ENCODE data around the gene OTUD7B.
"Not testable (repeated sequence)": the region's sequence is repeated elsewhere in the genome, so short reads cannot be mapped to it uniquely, and the experiment has no call there.

Gene OTUD7B

DNA sequence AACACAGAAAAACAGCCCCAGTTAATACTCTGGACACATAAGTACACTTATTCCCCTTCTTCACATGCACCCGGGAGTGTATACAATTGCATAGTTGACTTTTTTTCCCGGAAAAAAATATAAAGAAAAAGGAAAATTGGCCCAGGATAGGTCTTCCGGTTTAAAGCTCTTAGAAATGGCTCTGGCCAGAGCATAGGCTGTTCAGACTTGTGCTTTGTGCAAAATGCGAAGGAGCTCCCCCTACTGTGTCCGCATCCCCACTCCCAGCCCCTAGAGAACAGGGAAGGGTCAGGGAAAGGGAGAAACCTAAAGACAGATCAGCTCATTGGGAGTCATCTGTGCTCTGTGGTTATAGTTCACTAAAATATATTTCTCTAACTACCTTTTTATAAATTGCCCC, 68.3 kb downstream of the OTUD7B start:
- FAIRE-seq, result no peak

- no peak for FAIRE-seq
Measured at GRCh38 chr1:149940427-149940826, 70.1 kb downstream of the OTUD7B start.

- not testable (repeated sequence) for FAIRE-seq
Measured at GRCh38 chr1:149938668-149939003, 71.9 kb downstream of the OTUD7B start.

DNA sequence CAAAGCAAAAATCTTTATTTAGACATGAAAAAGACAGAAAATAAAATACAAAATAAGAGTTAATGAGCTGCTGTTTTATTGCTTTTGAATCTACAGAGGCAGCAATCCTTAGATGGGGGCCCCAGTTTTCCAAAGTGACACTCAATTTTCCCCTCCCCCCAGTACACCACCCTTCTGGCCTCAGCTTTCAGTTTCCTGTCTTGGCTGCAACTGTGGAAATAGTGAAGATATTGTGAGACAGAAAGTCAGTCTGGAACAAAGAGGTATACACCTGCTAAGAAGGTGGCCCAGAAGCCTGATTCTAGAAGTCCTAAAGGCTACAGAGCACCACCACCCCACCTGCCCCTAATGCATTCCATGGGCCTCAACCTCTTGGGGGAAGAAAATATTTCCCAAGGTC, 72.8 kb downstream of the OTUD7B start:
- no peak for FAIRE-seq

DNA sequence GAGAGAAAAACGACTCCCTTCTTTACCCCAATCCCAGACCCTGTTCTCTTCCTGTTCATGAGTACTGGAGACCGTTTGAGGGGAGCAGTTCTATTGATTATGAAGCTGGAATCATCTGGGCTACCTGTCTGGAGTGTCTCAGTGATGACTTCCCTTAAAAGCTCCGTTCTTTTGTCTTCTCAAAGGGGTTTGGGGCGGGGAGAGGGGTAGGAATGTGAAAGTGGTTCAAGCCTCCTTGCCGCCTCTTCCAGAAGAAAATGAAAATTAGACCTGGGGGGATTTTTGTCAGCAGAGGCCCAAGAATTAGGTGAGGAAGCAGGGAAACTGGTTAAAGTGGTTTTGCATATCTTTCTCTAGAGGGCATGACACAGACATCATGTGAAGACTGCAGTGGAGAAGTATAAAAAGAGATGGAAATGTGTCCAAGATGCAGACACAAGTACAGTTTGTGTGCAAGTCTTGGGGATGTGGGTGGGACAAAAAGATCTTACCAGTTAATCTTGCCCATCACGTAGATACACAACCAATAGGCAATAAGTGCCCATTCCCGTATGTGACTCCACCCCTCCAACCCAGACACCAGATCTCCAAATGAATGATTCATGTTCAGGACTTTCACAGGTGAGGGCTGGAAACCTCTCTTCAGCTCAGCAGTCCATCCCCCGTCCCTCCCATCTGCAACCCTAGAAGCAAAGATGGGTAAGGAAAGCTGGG, 73.4 kb downstream of the OTUD7B start:
- FAIRE-seq, result no peak

GRCh38 chr1:149936170-149936991, 74.1 kb downstream of the OTUD7B start, which contains the start of gene MTMR11:
TSS of gene MTMR11 (minus strand) at chr1:149936879. CDS start at chr1:149936647, 232 bp downstream.
- no peak for FAIRE-seq

GRCh38 chr1:149934356-149934755, 76.2 kb downstream of the OTUD7B start:
- FAIRE-seq, result no peak

GRCh38 chr1:149933208-149933607, 77.3 kb downstream of the OTUD7B start:
- FAIRE-seq, result no peak

DNA sequence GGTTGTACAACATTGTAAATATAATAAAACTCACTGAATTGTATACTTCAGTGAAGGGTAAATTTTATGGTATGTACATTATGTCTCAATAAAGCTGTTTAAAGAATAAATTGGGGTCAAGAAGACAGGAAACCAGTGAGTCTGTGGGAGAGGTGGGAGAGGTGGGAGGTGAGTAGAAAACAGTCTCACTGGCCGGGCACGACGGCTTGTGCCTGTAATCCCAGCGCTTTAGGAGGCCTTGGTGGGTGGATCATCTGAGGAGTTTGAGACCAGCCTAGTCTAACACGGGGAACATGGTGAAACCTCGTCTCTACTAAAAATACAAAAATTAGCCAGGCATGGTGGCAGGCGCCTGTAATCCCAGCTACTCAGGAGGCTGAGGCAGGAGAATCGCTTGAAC, 78.1 kb downstream of the OTUD7B start:
- no peak for FAIRE-seq

DNA sequence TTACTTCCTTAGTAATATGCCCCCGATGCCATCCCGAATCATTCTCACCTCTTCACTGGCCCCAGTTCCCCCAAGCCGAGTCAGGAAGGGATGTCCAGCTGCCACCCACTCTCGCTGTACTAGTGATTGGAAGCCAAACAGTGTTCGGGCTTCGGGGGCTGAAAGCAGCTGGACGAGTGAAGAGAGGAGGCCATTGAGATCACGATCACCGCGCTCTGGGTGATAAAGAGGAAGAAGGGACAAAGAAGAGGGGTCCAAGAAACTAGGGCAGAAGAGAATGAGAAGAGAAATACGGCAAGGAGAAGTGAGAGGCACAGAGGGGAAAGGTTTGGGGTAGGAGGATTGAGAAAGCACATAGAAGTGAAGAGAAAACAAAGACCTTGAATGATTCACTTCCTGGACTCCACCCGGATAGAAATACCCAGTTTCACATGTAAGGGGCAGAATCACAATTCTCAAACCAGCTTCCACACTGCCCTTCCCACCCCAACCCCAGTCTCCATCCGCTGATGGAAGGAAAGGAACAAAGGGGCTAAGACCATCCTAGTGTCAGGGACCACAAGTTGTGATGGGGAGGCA, 79.2 kb downstream of the OTUD7B start:
- no peak for FAIRE-seq

DNA sequence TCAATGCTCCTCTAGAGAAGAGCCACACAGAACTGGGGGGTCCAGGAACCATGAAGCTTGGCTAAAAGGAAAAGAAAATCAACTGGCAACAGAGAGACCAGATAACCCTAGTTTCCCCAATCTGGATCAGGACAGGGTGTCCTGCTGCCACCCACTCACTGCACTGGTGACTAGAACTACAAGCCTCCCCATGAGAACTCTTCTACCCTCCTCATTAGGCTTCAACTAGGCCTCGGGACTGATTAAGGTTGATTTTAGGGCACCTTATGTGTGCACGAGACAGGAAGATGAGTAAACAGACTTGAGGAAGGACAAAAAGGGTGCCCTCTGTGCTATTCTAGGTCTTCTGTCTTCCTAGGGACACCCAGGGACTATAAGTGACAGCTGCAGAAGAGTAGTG, 80.7 kb downstream of the OTUD7B start:
- FAIRE-seq, result no peak

GRCh38 chr1:149928401-149928724, 82.2 kb downstream of the OTUD7B start:
- no peak for FAIRE-seq

- FAIRE-seq, result no peak
Measured at GRCh38 chr1:149927563-149928400, 82.7 kb downstream of the OTUD7B start, which contains the start of gene SF3B4. TSS of gene SF3B4 (minus strand) at chr1:149927803. CDS start at chr1:149927759, 44 bp downstream.

DNA sequence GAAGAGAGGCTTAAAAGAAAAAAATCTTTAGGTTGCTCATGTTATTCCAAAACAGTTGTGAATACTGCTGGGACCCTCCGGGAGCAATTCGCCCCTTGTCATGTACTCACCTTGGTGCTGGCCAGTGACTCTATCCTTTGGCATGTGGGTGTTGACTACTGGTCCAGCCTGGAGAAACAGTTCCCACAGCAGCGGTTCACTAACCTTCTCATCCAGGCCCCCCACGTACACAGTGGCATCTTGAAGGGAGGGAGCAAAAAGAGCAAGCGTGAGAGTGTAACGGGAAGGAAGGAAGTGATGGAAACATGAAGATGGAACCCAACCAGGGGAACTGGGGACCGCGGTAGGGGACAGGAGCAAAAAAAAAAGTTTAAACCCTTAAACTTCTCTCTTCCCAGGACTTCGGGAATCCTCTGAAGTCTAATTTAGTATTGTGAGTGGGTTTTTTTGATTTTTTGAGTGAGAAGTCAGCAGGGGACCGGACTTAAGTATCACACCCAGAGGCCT, 83.4 kb downstream of the OTUD7B start:
- FAIRE-seq, result no peak

GRCh38 chr1:149926296-149926695, 84.2 kb downstream of the OTUD7B start:
- FAIRE-seq, result no peak

DNA sequence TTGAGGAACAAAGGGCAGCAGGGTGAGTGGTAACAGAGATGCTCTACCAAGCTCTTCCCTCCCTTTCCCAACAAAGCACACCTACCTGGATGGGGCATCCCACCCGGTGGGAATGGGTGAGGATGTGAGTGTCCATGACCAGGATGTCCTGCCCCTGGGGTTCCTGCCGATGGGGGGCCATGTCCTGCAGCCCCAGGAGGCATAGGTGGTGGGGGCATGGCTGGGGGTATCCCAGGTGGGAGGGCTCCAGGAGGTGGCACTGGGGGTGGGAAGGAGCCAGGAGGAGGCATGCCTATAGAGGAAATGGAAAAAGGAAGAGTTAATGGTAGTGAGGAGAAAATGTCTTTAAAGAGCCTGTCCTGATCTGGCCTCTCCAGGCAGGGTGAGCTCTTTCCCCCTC, 84.8 kb downstream of the OTUD7B start:
- FAIRE-seq, result no peak

GRCh38 chr1:149925345-149925744, 85.2 kb downstream of the OTUD7B start:
- FAIRE-seq, result no peak

DNA sequence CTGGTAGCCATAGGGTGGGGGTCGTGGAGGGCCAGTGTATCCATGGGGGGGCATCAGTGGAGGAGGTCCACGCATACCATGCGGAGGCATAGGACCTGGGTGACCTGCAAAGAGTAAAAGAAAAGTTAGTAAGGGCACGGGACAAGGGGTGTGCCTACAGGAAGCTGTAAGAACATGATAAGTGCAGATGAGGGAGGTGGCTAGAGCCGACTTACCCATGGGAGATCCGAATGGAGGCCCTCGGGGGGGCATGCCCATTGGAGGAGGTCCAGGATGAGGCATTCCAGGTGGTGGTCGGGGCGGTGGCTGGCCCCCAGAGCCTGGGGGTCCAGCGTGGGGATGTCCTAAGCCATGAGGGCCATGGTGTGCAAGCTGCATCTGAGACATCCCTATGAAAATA, 86.9 kb downstream of the OTUD7B start:
- FAIRE-seq, result no peak

- no peak for FAIRE-seq
Measured at GRCh38 chr1:149917571-149918144, 92.9 kb downstream of the OTUD7B start, which contains the start of gene SV2A. TSS of gene SV2A (minus strand) at chr1:149917844. CDS start at chr1:149913840, 4,004 bp downstream.

DNA sequence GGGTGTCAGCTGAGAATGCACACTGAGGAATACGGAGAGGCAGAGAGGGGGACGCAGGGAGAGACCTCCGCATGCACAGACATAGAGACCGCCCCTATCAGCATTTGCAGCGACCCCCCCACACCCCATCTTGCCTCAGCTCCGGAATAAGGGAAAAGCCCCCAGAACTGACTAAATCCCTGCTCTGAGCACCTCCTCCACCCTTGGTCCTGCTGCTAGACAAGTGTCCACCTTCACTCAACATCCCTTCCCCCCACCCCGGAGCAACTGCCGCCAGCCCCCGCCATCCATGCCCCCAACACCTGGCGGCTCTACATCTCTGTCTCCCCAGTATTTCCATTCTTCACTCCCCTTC, 93.7 kb downstream of the OTUD7B start:
- no peak for FAIRE-seq

DNA sequence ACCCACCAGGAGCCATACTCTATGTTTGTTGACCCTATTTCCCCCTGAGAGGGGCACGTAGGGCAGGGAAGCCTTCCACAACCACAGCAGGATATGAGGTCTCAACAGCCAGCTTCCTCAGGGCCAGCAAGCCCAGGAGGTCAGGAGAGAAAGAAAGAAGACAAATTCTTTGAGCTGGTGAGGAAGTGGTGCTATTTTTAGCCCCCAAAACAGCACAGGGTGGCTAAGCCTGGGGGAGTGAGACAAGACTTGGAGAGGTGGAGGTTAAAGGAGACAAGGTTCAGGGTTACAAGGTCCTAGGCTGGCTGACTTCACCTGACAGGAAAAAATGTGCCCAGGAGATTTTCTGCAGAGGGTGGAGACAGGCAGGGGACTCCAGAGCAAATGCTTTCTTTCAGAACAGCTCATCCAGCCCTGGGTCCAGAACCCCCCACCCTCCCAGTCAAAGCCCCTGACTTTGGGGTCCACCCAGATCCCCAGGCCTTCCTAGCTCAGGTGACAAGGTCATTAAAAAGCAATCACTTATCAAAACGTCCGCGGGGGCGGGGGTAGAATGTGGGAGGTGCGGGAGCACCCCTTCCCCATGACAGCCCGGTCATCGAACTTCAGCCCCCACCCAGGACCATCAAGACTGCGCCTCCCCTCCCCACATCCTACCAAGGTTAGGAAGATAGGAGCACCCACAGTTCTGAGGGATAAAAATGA, 94.2 kb downstream of the OTUD7B start:
- no peak for FAIRE-seq

All from colon (tissue), 2 donors.